HEK293 (cell line): ENCODE measurements around the gene DDX25.

ENCODE experiments used
- CTCF ChIA-PET: fragments of 350-600 bp; formaldehyde crosslinking; extraction: SDS; loops from one replicate; lab custom pipeline; 2021; ENCODE audit warnings: antibody characterized with exemption; lab: Yijun Ruan, JAX
- POLR2A ChIA-PET: fragments of 300-600 bp; formaldehyde crosslinking; extraction: SDS; loops from one replicate; lab custom pipeline; 2020; ENCODE audit warnings: antibody characterized with exemption, inconsistent platforms; lab: Yijun Ruan, JAX
- H3K27ac ChIP-seq: fragments of 200-500 bp; sonication (Bioruptor generic); 2 replicates; pipeline ENCODE4 v1.5.1; 2014; ENCODE audit warnings: low read depth, low read length, control low read depth, inconsistent platforms; ENCODE audit errors: extremely low read depth
- H3K36me3 ChIP-seq, 2 experiments: fragments of 200-500 bp in 1 of 2; sonication (Bioruptor generic) in 1 of 2; 1 replicate in 1 of 2; 2 replicates in 1 of 2; pipeline ENCODE4 v1.5.1; 2014 to 2017; ENCODE audit warnings: inconsistent platforms in 2 of 2, low read length in 2 of 2; ENCODE audit not compliant: control insufficient read depth in 2 of 2, insufficient read depth in 1 of 2
- H3K4me1 ChIP-seq: fragments of 200-500 bp; sonication (Bioruptor generic); 2 replicates; pipeline ENCODE4 v1.5.1; 2014; ENCODE audit warnings: mild to moderate bottlenecking, low read length, inconsistent platforms; ENCODE audit not compliant: control insufficient read depth, insufficient read depth
- H3K4me3 ChIP-seq: 2 replicates; pipeline ENCODE4 v1.5.1; 2011; ENCODE audit warnings: low read depth, mild to moderate bottlenecking, control low read depth, low read length, moderate library complexity
- H3K9me3 ChIP-seq: fragments of 200-500 bp; sonication (Bioruptor generic); 2 replicates; pipeline ENCODE4 v1.5.1; 2014; ENCODE audit warnings: low read depth, low read length, inconsistent platforms; ENCODE audit not compliant: control insufficient read depth, insufficient read depth
- BCL11A ChIP-seq: fragments of 450-650 bp; formaldehyde crosslinking; IDR thresholded peaks from 2 replicates; pipeline ENCODE4 v1.5.1; 2016; ENCODE audit warnings: low read depth, missing biosample characterization, missing genetic modification characterization
- ELK4 ChIP-seq: IDR thresholded peaks from 2 replicates; pipeline ENCODE4 v1.6.1; 2011; ENCODE audit warnings: mild to moderate bottlenecking, low read depth, low read length, borderline replicate concordance
- GLI2 ChIP-seq: fragments of 450-650 bp; formaldehyde crosslinking; IDR thresholded peaks from 2 replicates; pipeline ENCODE4; 2017; ENCODE audit warnings: missing biosample characterization, missing genetic modification characterization, low read depth, borderline replicate concordance
- GLI4 ChIP-seq: fragments of 450-650 bp; formaldehyde crosslinking; IDR thresholded peaks from 2 replicates; pipeline ENCODE4 v1.5.1; 2016; ENCODE audit warnings: missing biosample characterization, missing genetic modification characterization
- HOXC10 ChIP-seq: sonication (generic); formaldehyde crosslinking; IDR thresholded peaks from 2 replicates; pipeline ENCODE4 v1.8.1; 2023; ENCODE audit warnings: mild to moderate bottlenecking, missing genetic modification reagents
- HOXD13 ChIP-seq: sonication (generic); formaldehyde crosslinking; IDR thresholded peaks from 2 replicates; pipeline ENCODE4 v1.8.0; 2022; ENCODE audit warnings: missing genetic modification reagents, borderline replicate concordance
- PRDM10 ChIP-seq: fragments of 450-650 bp; formaldehyde crosslinking; IDR thresholded peaks from 2 replicates; pipeline ENCODE4 v1.5.1; 2016; ENCODE audit warnings: missing biosample characterization, missing genetic modification characterization
- SCRT1 ChIP-seq: fragments of 450-650 bp; formaldehyde crosslinking; IDR thresholded peaks from 2 replicates; pipeline ENCODE4 v1.5.1; 2016; ENCODE audit warnings: missing biosample characterization, missing genetic modification characterization, borderline replicate concordance
- SP2 ChIP-seq: fragments of 450-650 bp; formaldehyde crosslinking; IDR thresholded peaks from 2 replicates; pipeline ENCODE4 v1.5.1; 2016; ENCODE audit warnings: missing biosample characterization, missing genetic modification characterization
- ZBTB48 ChIP-seq: fragments of 450-650 bp; formaldehyde crosslinking; IDR thresholded peaks from 2 replicates; pipeline ENCODE4 v1.5.1; 2016; ENCODE audit warnings: missing biosample characterization, missing genetic modification characterization
- ZFP41 ChIP-seq: fragments of 450-650 bp; formaldehyde crosslinking; IDR thresholded peaks from 2 replicates; pipeline ENCODE4 v1.5.1; 2016; ENCODE audit warnings: missing biosample characterization, missing genetic modification characterization, borderline replicate concordance
- ZNF391 ChIP-seq: fragments of 450-650 bp; formaldehyde crosslinking; IDR thresholded peaks from 2 replicates; pipeline ENCODE4 v1.5.1; 2016; ENCODE audit warnings: low read depth, missing biosample characterization, missing genetic modification characterization, borderline replicate concordance
- ZNF449 ChIP-seq: fragments of 450-650 bp; formaldehyde crosslinking; IDR thresholded peaks from 2 replicates; pipeline ENCODE4 v1.5.1; 2017; ENCODE audit warnings: missing biosample characterization, mild to moderate bottlenecking, missing genetic modification characterization, moderate library complexity
- ZNF501 ChIP-seq: fragments of 450-650 bp; formaldehyde crosslinking; IDR thresholded peaks from 2 replicates; pipeline ENCODE4 v1.5.1; 2016; ENCODE audit warnings: missing biosample characterization, missing genetic modification characterization
- ZNF513 ChIP-seq: fragments of 450-650 bp; IDR thresholded peaks from 2 replicates; pipeline ENCODE4 v1.5.1; 2018; ENCODE audit warnings: missing biosample characterization, missing genetic modification characterization
- ZNF621 ChIP-seq: fragments of 450-650 bp; formaldehyde crosslinking; IDR thresholded peaks from 2 replicates; pipeline ENCODE4 v1.5.1; 2017; ENCODE audit warnings: missing biosample characterization, missing genetic modification characterization
- ZNF76 ChIP-seq: fragments of 450-650 bp; formaldehyde crosslinking; IDR thresholded peaks from 2 replicates; pipeline ENCODE4; 2016; ENCODE audit warnings: low read depth, missing biosample characterization, missing genetic modification characterization, borderline replicate concordance
- ZNF777 ChIP-seq: fragments of 450-650 bp; formaldehyde crosslinking; IDR thresholded peaks from 2 replicates; pipeline ENCODE4 v1.5.1; 2017; ENCODE audit warnings: missing biosample characterization, missing genetic modification characterization, borderline replicate concordance
- ZSCAN23 ChIP-seq: fragments of 450-650 bp; formaldehyde crosslinking; IDR thresholded peaks from 2 replicates; pipeline ENCODE4 v1.5.1; 2016; ENCODE audit warnings: missing biosample characterization, missing genetic modification characterization

The DDX25 gene

GRCh38 chr11:125933030-125933813 is 28.9 kb downstream of the DDX25 start (continued):
- TF ChIP-seq BCL11A (tag by site-specific recombination) = no peak
- TF ChIP-seq ZSCAN23 (tag by site-specific recombination) = no peak
- TF ChIP-seq ZNF777 (tag by site-specific recombination) = no peak
- TF ChIP-seq ZFP41 (tag by site-specific recombination) = no peak
- no peak for TF ChIP-seq ZNF76 (tag by site-specific recombination)
- no peak for TF ChIP-seq ELK4
- no peak for TF ChIP-seq PRDM10 (tag by site-specific recombination)
- TF ChIP-seq ZNF391 = no peak
- TF ChIP-seq, all 188 proteins: peak for 0

GRCh38 chr11:125934473-125934872 is 30.2 kb downstream of the DDX25 start:
- ChIA-PET POLR2A (no interaction called here), CTCF (interaction anchor here (1.3 kb wide), 1 partner anchor 259 kb away, joined by 5 read pairs; no protein-coding TSS in a partner anchor)
- TF ChIP-seq GLI2 (tag by site-specific recombination) (no peak), ZNF513 (tag by site-specific recombination) (no peak), SCRT1 (no peak), ZBTB48 (tag by site-specific recombination) (no peak), ZNF501 (no peak), HOXD13 (no peak), GLI4 (tag by site-specific recombination) (no peak), ZNF621 (tag by site-specific recombination) (no peak), SP2 (tag by site-specific recombination) (no peak), PRDM10 (tag by site-specific recombination) (no peak), HOXC10 (CRISPR knock-in tag) (no peak), ZNF449 (tag by site-specific recombination) (no peak)
- no peaks in the 10 kb centered on the region for H3K4me1 ChIP-seq
- no peaks in the 10 kb centered on the region for H3K36me3 ChIP-seq
- H3K9me3 ChIP-seq = no peaks in the 10 kb centered on the region
- H3K27ac ChIP-seq = no peak overlapping the region
- H3K4me3 ChIP-seq = no peak overlapping the region
